Stimulated activated CD4-positive, alpha-beta T cell treated with anti-CD3 and anti-CD28 coated beads, Interleukin-12 subunit alpha, Interleukin-12 subunit beta, amount 100 ng/mL, for 48 hours (primary cell): ENCODE results near the gene NT5C1B.

ENCODE experiments used
- DNase-seq, 3 donors: peaks; one replicate each; pipeline ENCODE4 v3.0.0-alpha.2; 2020; ENCODE audit warnings: low read depth in 2 of 3, low spot score in 1 of 3

The NT5C1B gene

GRCh38 chr2:18599509-18600254, 10.3 kb upstream of the NT5C1B start:
- DNase-seq = no peak

- no peak for DNase-seq
Observed at GRCh38 chr2:18598848-18599484, 9.6 kb upstream of the NT5C1B start.

- no peak for DNase-seq
Observed at GRCh38 chr2:18597618-18598017, 8.2 kb upstream of the NT5C1B start.

- DNase-seq = no peak
Observed at GRCh38 chr2:18596993-18597392, 7.6 kb upstream of the NT5C1B start.

- DNase-seq = no peak
Observed at GRCh38 chr2:18593496-18593895, 4.1 kb upstream of the NT5C1B start.

- DNase-seq = no peak
Observed at GRCh38 chr2:18592372-18592771, 3.0 kb upstream of the NT5C1B start.

- no peak for DNase-seq
Observed at GRCh38 chr2:18588802-18589201, 567 bp downstream of the NT5C1B start.

- DNase-seq = no peak
Observed at GRCh38 chr2:18588049-18588448, 1.3 kb downstream of the NT5C1B start.

- DNase-seq = no peak
Observed at GRCh38 chr2:18585526-18585925, 3.8 kb downstream of the NT5C1B start.

GRCh38 chr2:18584608-18584954, 4.8 kb downstream of the NT5C1B start:
- DNase-seq = no peak

GRCh38 chr2:18583905-18584607, 5.3 kb downstream of the NT5C1B start:
- no peak for DNase-seq

GRCh38 chr2:18580606-18581005, 8.8 kb downstream of the NT5C1B start:
- no peak for DNase-seq

- DNase-seq = no peak
Observed at GRCh38 chr2:18578033-18578432, 11.3 kb downstream of the NT5C1B start.

GRCh38 chr2:18566145-18566769, 23.1 kb downstream of the NT5C1B start:
- DNase-seq = no peak

- DNase-seq = no peak
Observed at GRCh38 chr2:18560797-18561085, 28.6 kb downstream of the NT5C1B start.

GRCh38 chr2:18560031-18560796, 29.2 kb downstream of the NT5C1B start, which contains the start of gene RDH14:
RDH14 (minus strand) TSS chr2:18560653; CDS start chr2:18560572, 81 bp downstream.
- DNase-seq = peak; percentile 83 to 85 (median 85)

GRCh38 chr2:18559531-18560030, 29.8 kb downstream of the NT5C1B start:
- DNase-seq = peak in 1 of 3 donors; percentile 1

- no peak for DNase-seq
Observed at GRCh38 chr2:18558458-18558857, 30.9 kb downstream of the NT5C1B start.

- no peak for DNase-seq
Observed at GRCh38 chr2:18557121-18557520, 32.2 kb downstream of the NT5C1B start.

GRCh38 chr2:18552351-18553077, 36.9 kb downstream of the NT5C1B start:
- no peak for DNase-seq
